Measurements from ENCODE around the gene ABCB10. TPM values are rescaled to one million over a fixed set of nuclear protein-coding genes. Genes with fewer than 3 reads are reported as not detected.

ABCB10 gene
- polyA plus RNA-seq, 2 of the 4 experiments (the other 2 are of a cell fraction): 13.9 to 16.3 TPM

GRCh38 chr1:229538945-229539344 lies 19.6 kb downstream of the ABCB10 start:
- H3K4me3 ChIP-seq: no peak overlapping the region
- H3K4me1 ChIP-seq: no peaks in the 10 kb centered on the region
- H3K27ac ChIP-seq: no peak overlapping the region
- DNase-seq (ENCODE audit: low read depth in 1 of 2, low spot score in 1 of 2) (no peak), FAIRE-seq (no peak), ATAC-seq (no peak)
- no peak for TF ChIP-seq USF2 (IDR thresholded peaks at IDR 0.05)
- TF ChIP-seq EHF (CRISPR knock-in tag; IDR thresholded peaks at IDR 0.05): no peak
- TF ChIP-seq ESRRA (IDR thresholded peaks at IDR 0.05; ENCODE audit: borderline replicate concordance, low read length): no peak
- TF ChIP-seq CTCF (IDR thresholded peaks at IDR 0.05): no peak
- TF ChIP-seq MAX (IDR thresholded peaks at IDR 0.05): no peak
- TF ChIP-seq KDM1A (IDR thresholded peaks at IDR 0.05; ENCODE audit: low read depth): no peak
- TF ChIP-seq ZNF302 (CRISPR knock-in tag; IDR thresholded peaks at IDR 0.05): no peak
- no peak for TF ChIP-seq FOXS1 (CRISPR knock-in tag; IDR thresholded peaks at IDR 0.05)
- no peak for TF ChIP-seq HDAC2 (IDR thresholded peaks at IDR 0.05)
- no peak for TF ChIP-seq HMGXB4 (CRISPR knock-in tag; IDR thresholded peaks at IDR 0.05; ENCODE audit: borderline replicate concordance)
- no peak for TF ChIP-seq RFX5 (IDR thresholded peaks at IDR 0.05)
- no peak for TF ChIP-seq ZSCAN20 (CRISPR knock-in tag; IDR thresholded peaks at IDR 0.05)
- TF ChIP-seq ZFP36 (IDR thresholded peaks at IDR 0.05; ENCODE audit: borderline replicate concordance, partially characterized antibody): no peak
- no peak for TF ChIP-seq CHD2 (IDR thresholded peaks at IDR 0.05; ENCODE audit: low read length, partially characterized antibody)
- TF ChIP-seq EP300 (IDR thresholded peaks at IDR 0.05): no peak
- no peak for TF ChIP-seq HOXB13 (CRISPR knock-in tag; IDR thresholded peaks at IDR 0.05; ENCODE audit: low read depth)
- WGBS (ENCODE audit: missing lambda C conversion rate): 80% methylated on average over 5 of the region's 5 CpGs
- H3K9me3 ChIP-seq: no peaks in the 10 kb centered on the region
- ChIA-PET POLR2A (no interaction called here), CTCF (interaction anchor here (0.7 to 3.1 kb wide), 2 partner anchors 19 to 24 kb away, joined by 3 to 8 read pairs; partner anchors contain the start of gene ABCB10)
- H3K4me2 ChIP-seq: no peak overlapping the region

- no peak for DNase-seq (ENCODE audit: low read depth in 1 of 2, low spot score in 1 of 2)
- no peak overlapping the region for H3K4me3 ChIP-seq
- no peak for TF ChIP-seq SREBF2 (IDR thresholded peaks at IDR 0.05)
- CTCF ChIA-PET: interaction anchor here (3.1 kb wide), 1 partner anchor 20 kb away, joined by 8 read pairs; the partner anchor contains the start of gene ABCB10
- H3K9me3 ChIP-seq: no peaks in the 10 kb centered on the region
- ATAC-seq: no peak
- POLR2A ChIA-PET: no interaction called here
- WGBS (ENCODE audit: missing lambda C conversion rate): 81% methylated on average over 4 of the region's 4 CpGs
- no peak overlapping the region for H3K4me2 ChIP-seq
- H3K27ac ChIP-seq: no peak overlapping the region
- no peak for FAIRE-seq
- H3K4me1 ChIP-seq: no peaks in the 10 kb centered on the region
Observed at GRCh38 chr1:229537894-229538293, 20.6 kb downstream of the ABCB10 start.

- H3K27ac ChIP-seq: no peak overlapping the region
- ATAC-seq (no peak), DNase-seq (ENCODE audit: low read depth in 1 of 2, low spot score in 1 of 2) (no peak), FAIRE-seq (no peak)
- H3K4me3 ChIP-seq: no peak overlapping the region
- H3K4me2 ChIP-seq: no peak overlapping the region
- CTCF ChIA-PET: interaction anchor here (0.6 to 2.5 kb wide), 5 partner anchors 12 to 873 kb away, joined by 3 to 6 read pairs (median 3); no protein-coding TSS in a partner anchor
- H3K9me3 ChIP-seq: no peaks in the 10 kb centered on the region
- no peaks in the 10 kb centered on the region for H3K4me1 ChIP-seq
- POLR2A ChIA-PET: no interaction called here
- TF ChIP-seq TFCP2L1 (CRISPR knock-in tag; IDR thresholded peaks at IDR 0.05) (no peak), ELK1 (IDR thresholded peaks at IDR 0.05; ENCODE audit: low read depth, low read length) (no peak), PHF8 (IDR thresholded peaks at IDR 0.05; ENCODE audit: borderline replicate concordance, low read depth) (no peak), MAX (IDR thresholded peaks at IDR 0.05) (no peak), HOXB13 (CRISPR knock-in tag; IDR thresholded peaks at IDR 0.05; ENCODE audit: low read depth) (no peak), HEYL (CRISPR knock-in tag; IDR thresholded peaks at IDR 0.05) (no peak), GATA3 (IDR thresholded peaks at IDR 0.05; ENCODE audit: borderline replicate concordance) (no peak), REST (IDR thresholded peaks at IDR 0.05) (no peak), CHD4 (IDR thresholded peaks at IDR 0.05; ENCODE audit: borderline replicate concordance) (no peak), SREBF2 (IDR thresholded peaks at IDR 0.05) (no peak), KDM1A (IDR thresholded peaks at IDR 0.05; ENCODE audit: low read depth) (no peak)
Observed at GRCh38 chr1:229536982-229537381, 21.5 kb downstream of the ABCB10 start.

Measured in A549 (cell line).